Measurements from ENCODE around the gene TCHP.
"Not testable (repeated sequence)": the region's sequence is repeated elsewhere in the genome, so short reads cannot be mapped to it uniquely, and the experiment has no call there.

Gene TCHP

GRCh38 chr12:109880043-109880931 is 19.8 kb upstream of the TCHP start, which contains the start of gene GLTP:
Gene GLTP (minus strand): TSS chr12:109880541. CDS start chr12:109880374, 167 bp downstream.
- Histone ChIP-seq H3K4me1 (ENCODE audit: insufficient read depth, low read length) (peaks cover 24% of the 10 kb centered on the region), H3K36me3 (ENCODE audit: insufficient read depth, low read length) (no peaks in the 10 kb centered on the region), H3K27ac (ENCODE audit: low read depth, low read length) (peak within 1 kb of the TSS; percentile 88), H3K9me3 (ENCODE audit: low read length) (no peaks in the 10 kb centered on the region), H3K4me3 (ENCODE audit: low read depth in 1 of 2, low read length in 2 of 2) (peak within 1 kb of the TSS; percentile 91 to 94), H3K9ac (ENCODE audit: low read length) (peak within 1 kb of the TSS; percentile 95), H3K27me3 (ENCODE audit: control insufficient read depth in 1 of 2, insufficient read depth in 2 of 2, low read length in 2 of 2) (no peaks in the 10 kb centered on the region)

DNA sequence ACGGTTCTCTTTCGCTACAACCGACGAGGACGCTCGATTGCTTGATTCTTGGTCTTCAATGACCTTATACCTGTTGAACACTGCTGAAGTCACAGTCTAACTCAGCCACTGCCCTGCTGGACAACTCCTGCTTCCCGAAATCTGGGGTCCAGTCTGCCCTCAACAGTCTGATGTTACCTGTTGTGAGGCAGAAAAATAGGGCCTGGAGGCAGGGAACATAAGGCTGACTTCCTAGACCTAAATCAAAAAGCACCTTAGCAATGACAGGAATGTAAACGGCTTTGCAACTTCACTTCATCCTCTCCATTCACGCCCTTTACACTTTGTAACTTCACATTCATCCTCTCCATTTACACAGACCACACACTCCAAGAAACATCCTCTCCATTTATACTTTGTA is 19.1 kb upstream of the TCHP start:
- Histone ChIP-seq H3K4me3 (ENCODE audit: low read depth in 1 of 2, low read length in 2 of 2) (peak overlapping the region; percentile 57 to 71), H3K9me3 (ENCODE audit: low read length) (no peaks in the 10 kb centered on the region), H3K27me3 (ENCODE audit: control insufficient read depth in 1 of 2, insufficient read depth in 2 of 2, low read length in 2 of 2) (no peaks in the 10 kb centered on the region), H3K36me3 (ENCODE audit: insufficient read depth, low read length) (no peaks in the 10 kb centered on the region), H3K9ac (ENCODE audit: low read length) (peak overlapping the region; percentile 9), H3K27ac (ENCODE audit: low read depth, low read length) (no peak overlapping the region), H3K4me1 (ENCODE audit: insufficient read depth, low read length) (peaks cover 24% of the 10 kb centered on the region)

DNA sequence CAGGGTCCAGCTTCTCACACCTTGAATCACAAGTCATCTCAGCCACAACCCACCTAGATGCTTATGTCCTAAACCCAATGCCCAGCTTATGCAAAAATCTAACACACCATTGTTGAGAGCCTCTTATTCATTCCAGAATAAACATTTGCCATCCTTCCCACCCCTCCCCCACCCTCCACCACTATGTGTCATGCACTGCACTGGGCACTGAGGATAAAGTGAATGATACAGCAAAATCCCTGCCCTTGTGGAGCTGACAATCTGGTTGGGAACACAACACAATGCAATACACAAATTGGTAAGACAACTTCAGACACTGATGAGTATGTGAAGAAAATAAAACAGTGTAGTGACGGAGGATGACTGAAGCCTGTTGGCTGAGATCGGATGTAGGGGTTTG is 18.3 kb upstream of the TCHP start:
- H3K36me3 ChIP-seq (ENCODE audit: insufficient read depth, low read length) = no peaks in the 10 kb centered on the region
- no peak overlapping the region for H3K9ac ChIP-seq (ENCODE audit: low read length)
- H3K27ac ChIP-seq (ENCODE audit: low read depth, low read length) = no peak overlapping the region
- H3K4me1 ChIP-seq (ENCODE audit: insufficient read depth, low read length) = peaks cover 24% of the 10 kb centered on the region
- no peaks in the 10 kb centered on the region for H3K27me3 ChIP-seq (ENCODE audit: control insufficient read depth in 1 of 2, insufficient read depth in 2 of 2, low read length in 2 of 2)
- no peaks in the 10 kb centered on the region for H3K9me3 ChIP-seq (ENCODE audit: low read length)
- H3K4me3 ChIP-seq (ENCODE audit: low read depth in 1 of 2, low read length in 2 of 2) = no peak overlapping the region

DNA sequence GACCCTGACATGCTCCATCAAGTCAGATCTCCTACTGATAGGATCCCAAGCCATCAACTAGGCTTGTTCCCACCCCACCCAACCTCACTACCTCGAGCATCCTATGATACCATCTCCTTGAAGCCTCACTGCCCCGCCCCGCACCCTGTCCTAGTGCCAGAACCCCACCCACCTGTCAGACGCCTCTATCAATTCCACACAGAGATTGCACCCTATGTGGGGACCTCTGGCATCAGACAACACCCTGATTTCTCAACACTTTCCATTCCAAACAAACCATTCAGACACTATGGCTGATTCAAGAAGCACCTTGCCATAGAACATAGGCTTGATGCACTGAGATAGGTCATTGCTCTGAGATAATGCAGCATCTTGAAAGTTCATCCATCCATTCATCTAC is 16.6 kb upstream of the TCHP start:
- no peak overlapping the region for H3K27ac ChIP-seq (ENCODE audit: low read depth, low read length)
- H3K9ac ChIP-seq (ENCODE audit: low read length) = no peak overlapping the region
- H3K9me3 ChIP-seq (ENCODE audit: low read length) = no peaks in the 10 kb centered on the region
- H3K36me3 ChIP-seq (ENCODE audit: insufficient read depth, low read length) = no peaks in the 10 kb centered on the region
- H3K4me1 ChIP-seq (ENCODE audit: insufficient read depth, low read length) = peaks cover 16% of the 10 kb centered on the region
- H3K4me3 ChIP-seq (ENCODE audit: low read depth in 1 of 2, low read length in 2 of 2) = no peak overlapping the region
- H3K27me3 ChIP-seq (ENCODE audit: control insufficient read depth in 1 of 2, insufficient read depth in 2 of 2, low read length in 2 of 2) = no peaks in the 10 kb centered on the region

DNA sequence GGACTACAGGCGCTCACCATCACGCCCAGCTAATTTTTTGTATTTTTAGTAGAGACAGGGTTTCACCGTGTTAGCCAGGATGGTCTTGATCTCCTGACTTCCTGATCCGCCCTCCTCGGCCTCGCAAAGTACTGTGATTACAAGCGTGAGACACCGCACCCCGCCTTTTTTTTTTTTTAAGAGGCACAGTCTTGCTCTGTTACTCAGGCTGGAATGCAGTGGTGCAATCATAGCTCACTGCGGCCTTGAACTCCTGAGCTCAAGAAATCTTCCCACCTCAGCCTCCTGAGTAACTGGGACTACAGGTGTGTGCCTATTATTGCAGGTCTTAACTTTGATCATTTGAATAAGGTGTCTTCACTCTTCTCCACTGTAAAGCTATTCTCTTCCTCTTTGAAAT is 14.5 kb upstream of the TCHP start:
- no peaks in the 10 kb centered on the region for H3K27me3 ChIP-seq (ENCODE audit: control insufficient read depth in 1 of 2, insufficient read depth in 2 of 2, low read length in 2 of 2)
- peaks cover 4% of the 10 kb centered on the region for H3K4me1 ChIP-seq (ENCODE audit: insufficient read depth, low read length)
- no peaks in the 10 kb centered on the region for H3K36me3 ChIP-seq (ENCODE audit: insufficient read depth, low read length)
- H3K9me3 ChIP-seq (ENCODE audit: low read length) = no peaks in the 10 kb centered on the region
- no peak overlapping the region for H3K27ac ChIP-seq (ENCODE audit: low read depth, low read length)
- H3K4me3 ChIP-seq (ENCODE audit: low read depth in 1 of 2, low read length in 2 of 2) = no peak overlapping the region
- H3K9ac ChIP-seq (ENCODE audit: low read length) = no peak overlapping the region

DNA sequence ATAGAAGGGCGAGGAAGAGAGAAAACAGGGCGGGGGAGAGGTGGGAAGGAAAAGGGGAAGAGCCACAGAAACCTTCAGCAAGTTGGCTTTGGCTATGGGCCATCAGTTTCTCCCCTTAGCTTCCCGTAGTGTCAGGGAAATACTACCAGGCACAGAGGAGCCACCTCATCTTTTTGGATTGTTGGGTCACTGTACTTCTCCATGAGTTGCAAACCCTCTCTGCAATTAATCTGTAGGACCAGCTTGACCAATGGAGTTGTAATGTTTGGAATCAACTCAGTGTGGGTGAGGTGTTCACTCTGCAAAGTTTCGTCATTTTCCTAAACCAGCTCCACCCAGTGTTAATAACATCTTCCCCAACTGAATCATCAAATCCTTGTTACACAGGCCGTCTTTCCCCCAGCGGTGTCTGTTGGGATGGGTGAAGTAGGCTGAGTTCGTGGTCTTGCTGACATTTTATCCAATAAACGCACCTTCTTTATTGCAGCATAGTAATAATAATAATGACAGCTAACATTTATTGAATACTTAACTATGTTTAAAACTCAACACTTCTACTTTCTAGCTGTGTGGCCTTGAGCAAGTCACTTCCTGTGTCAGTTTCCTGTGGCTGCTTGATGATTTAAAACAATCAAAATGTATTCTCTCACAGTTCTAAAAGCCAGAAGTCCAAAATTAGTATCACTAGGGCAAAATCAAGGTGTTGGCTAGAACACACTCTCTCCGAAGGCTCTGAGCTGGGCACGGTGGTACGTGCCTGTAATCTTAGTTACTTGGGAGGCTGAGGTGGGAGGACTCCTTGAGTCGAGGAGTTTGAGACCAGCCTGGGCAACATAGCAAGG is 11.7 kb upstream of the TCHP start:
- Histone ChIP-seq H3K27me3 (ENCODE audit: control insufficient read depth in 1 of 2, insufficient read depth in 2 of 2, low read length in 2 of 2) (no peaks in the 10 kb centered on the region), H3K4me3 (ENCODE audit: low read depth in 1 of 2, low read length in 2 of 2) (no peak overlapping the region), H3K36me3 (ENCODE audit: insufficient read depth, low read length) (no peaks in the 10 kb centered on the region), H3K9ac (ENCODE audit: low read length) (no peak overlapping the region), H3K27ac (ENCODE audit: low read depth, low read length) (no peak overlapping the region), H3K9me3 (ENCODE audit: low read length) (no peaks in the 10 kb centered on the region), H3K4me1 (ENCODE audit: insufficient read depth, low read length) (no peaks in the 10 kb centered on the region)

DNA sequence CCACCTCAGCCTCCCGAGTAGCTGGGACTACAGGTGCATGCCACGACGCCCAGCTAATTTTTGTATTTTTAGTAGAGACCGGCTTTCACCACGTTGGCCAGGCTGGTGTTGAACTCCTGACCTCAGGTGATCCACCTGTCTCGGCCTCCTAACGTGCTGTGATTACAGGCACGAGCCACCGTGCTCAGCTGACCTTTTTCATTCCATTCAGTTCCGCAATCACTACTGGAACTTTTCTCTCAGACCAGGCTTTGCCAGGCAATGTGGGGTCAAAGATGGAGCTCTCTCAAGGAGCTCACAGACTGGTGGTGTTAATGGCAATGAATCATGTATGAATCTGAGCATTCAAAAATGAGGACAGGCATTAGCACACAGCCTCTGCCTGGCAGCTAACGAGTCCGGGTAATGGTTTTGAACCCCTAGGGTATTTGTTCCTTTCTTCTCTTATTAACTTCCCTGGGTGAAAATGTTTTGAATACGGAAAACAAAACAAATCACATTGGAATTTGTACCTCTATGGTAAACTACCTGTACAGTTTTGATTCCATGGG is 9.4 kb upstream of the TCHP start:
- Histone ChIP-seq H3K9me3 (ENCODE audit: low read length) (no peaks in the 10 kb centered on the region), H3K4me1 (ENCODE audit: insufficient read depth, low read length) (no peaks in the 10 kb centered on the region), H3K27ac (ENCODE audit: low read depth, low read length) (no peak overlapping the region), H3K36me3 (ENCODE audit: insufficient read depth, low read length) (no peaks in the 10 kb centered on the region), H3K9ac (ENCODE audit: low read length) (no peak overlapping the region), H3K27me3 (ENCODE audit: control insufficient read depth in 1 of 2, insufficient read depth in 2 of 2, low read length in 2 of 2) (no peaks in the 10 kb centered on the region), H3K4me3 (ENCODE audit: low read depth in 1 of 2, low read length in 2 of 2) (no peak overlapping the region)

DNA sequence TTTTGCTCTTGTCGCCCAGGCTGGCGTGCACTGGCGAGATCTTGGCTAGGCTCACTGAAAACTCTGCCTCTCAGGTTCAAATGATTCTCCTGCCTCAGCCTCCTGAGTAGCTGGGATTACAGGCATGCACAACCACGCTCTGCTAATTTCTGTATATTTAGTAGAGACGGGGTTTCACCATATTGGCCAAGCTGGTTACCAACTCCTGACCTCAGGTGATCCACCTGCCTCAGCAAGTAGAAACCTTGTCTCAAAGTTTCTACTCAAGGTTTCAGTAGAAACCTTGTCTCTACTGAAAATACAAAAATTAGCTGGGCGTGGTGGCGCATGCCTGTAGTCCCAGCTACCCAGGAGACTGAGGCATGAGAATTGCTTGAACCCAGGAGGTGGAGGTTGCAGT is 8.3 kb upstream of the TCHP start:
- H3K4me3 ChIP-seq (ENCODE audit: low read depth in 1 of 2, low read length in 2 of 2); H3K36me3 ChIP-seq (ENCODE audit: insufficient read depth, low read length); H3K27ac ChIP-seq (ENCODE audit: low read depth, low read length); H3K9ac ChIP-seq (ENCODE audit: low read length); H3K4me1 ChIP-seq (ENCODE audit: insufficient read depth, low read length); H3K27me3 ChIP-seq (ENCODE audit: control insufficient read depth in 1 of 2, insufficient read depth in 2 of 2, low read length in 2 of 2); H3K9me3 ChIP-seq (ENCODE audit: low read length): not testable (repeated sequence)

- Histone ChIP-seq H3K9ac (ENCODE audit: low read length) (no peak overlapping the region), H3K9me3 (ENCODE audit: low read length) (no peaks in the 10 kb centered on the region), H3K4me3 (ENCODE audit: low read depth in 1 of 2, low read length in 2 of 2) (no peak overlapping the region), H3K4me1 (ENCODE audit: insufficient read depth, low read length) (no peaks in the 10 kb centered on the region), H3K27me3 (ENCODE audit: control insufficient read depth in 1 of 2, insufficient read depth in 2 of 2, low read length in 2 of 2) (no peaks in the 10 kb centered on the region), H3K36me3 (ENCODE audit: insufficient read depth, low read length) (no peaks in the 10 kb centered on the region), H3K27ac (ENCODE audit: low read depth, low read length) (no peak overlapping the region)
Measured at GRCh38 chr12:109892165-109892715, 7.8 kb upstream of the TCHP start.

- Histone ChIP-seq H3K27me3 (ENCODE audit: control insufficient read depth in 1 of 2, insufficient read depth in 2 of 2, low read length in 2 of 2) (no peaks in the 10 kb centered on the region), H3K4me1 (ENCODE audit: insufficient read depth, low read length) (no peaks in the 10 kb centered on the region), H3K36me3 (ENCODE audit: insufficient read depth, low read length) (no peaks in the 10 kb centered on the region), H3K4me3 (ENCODE audit: low read depth in 1 of 2, low read length in 2 of 2) (no peak overlapping the region), H3K9me3 (ENCODE audit: low read length) (no peaks in the 10 kb centered on the region), H3K27ac (ENCODE audit: low read depth, low read length) (no peak overlapping the region), H3K9ac (ENCODE audit: low read length) (no peak overlapping the region)
Measured at GRCh38 chr12:109892748-109893147, 7.3 kb upstream of the TCHP start.

GRCh38 chr12:109893261-109893995 is 6.6 kb upstream of the TCHP start:
- H3K4me1 ChIP-seq (ENCODE audit: insufficient read depth, low read length) = no peaks in the 10 kb centered on the region
- H3K9ac ChIP-seq (ENCODE audit: low read length) = no peak overlapping the region
- no peaks in the 10 kb centered on the region for H3K9me3 ChIP-seq (ENCODE audit: low read length)
- no peak overlapping the region for H3K27ac ChIP-seq (ENCODE audit: low read depth, low read length)
- no peaks in the 10 kb centered on the region for H3K27me3 ChIP-seq (ENCODE audit: control insufficient read depth in 1 of 2, insufficient read depth in 2 of 2, low read length in 2 of 2)
- H3K36me3 ChIP-seq (ENCODE audit: insufficient read depth, low read length) = no peaks in the 10 kb centered on the region
- H3K4me3 ChIP-seq (ENCODE audit: low read depth in 1 of 2, low read length in 2 of 2) = no peak overlapping the region

Data from muscle layer of colon (tissue), 2 donors.